ENCODE results near the gene MBD6.

The MBD6 gene

DNA sequence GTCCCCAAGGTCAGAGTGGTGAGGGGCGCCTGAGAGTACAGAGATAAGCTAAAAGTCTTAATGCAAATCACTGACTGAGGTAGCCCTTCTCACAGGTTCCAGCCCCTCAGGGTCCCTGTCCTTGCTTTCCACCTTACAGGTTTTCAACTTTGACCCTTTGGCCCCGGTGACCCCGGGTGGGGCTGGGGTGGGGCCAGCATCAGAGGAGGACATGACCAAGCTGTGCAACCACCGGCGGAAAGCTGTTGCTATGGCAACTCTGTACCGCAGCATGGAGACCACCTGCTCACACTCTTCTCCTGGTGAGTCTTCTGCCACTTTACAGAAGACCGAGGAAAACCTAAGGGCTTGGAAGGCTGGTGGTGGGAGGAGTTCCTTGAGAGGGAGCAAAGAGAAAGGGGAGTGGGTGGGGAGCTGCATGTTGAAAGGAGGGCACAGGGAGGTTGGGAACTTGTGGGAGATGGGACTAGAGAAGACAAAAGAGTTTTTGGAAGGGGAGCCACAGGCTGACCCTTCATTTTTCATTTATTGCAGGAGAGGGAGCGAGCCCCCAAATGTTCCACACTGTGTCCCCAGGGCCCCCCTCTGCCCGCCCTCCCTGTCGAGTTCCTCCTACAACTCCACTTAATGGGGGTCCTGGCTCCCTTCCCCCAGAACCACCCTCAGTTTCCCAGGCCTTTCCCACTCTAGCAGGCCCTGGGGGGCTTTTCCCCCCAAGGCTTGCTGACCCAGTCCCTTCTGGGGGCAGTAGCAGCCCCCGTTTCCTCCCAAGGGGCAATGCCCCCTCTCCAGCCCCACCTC, 2.4 kb downstream of the MBD6 start:
- TF ChIP-seq, protein P1, sequence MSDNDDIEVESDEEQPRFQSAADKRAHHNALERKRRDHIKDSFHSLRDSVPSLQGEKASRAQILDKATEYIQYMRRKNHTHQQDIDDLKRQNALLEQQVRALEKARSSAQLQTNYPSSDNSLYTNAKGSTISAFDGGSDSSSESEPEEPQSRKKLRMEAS (IDR thresholded peaks at IDR 0.05), result no peak
- TF ChIP-seq, protein P2, sequence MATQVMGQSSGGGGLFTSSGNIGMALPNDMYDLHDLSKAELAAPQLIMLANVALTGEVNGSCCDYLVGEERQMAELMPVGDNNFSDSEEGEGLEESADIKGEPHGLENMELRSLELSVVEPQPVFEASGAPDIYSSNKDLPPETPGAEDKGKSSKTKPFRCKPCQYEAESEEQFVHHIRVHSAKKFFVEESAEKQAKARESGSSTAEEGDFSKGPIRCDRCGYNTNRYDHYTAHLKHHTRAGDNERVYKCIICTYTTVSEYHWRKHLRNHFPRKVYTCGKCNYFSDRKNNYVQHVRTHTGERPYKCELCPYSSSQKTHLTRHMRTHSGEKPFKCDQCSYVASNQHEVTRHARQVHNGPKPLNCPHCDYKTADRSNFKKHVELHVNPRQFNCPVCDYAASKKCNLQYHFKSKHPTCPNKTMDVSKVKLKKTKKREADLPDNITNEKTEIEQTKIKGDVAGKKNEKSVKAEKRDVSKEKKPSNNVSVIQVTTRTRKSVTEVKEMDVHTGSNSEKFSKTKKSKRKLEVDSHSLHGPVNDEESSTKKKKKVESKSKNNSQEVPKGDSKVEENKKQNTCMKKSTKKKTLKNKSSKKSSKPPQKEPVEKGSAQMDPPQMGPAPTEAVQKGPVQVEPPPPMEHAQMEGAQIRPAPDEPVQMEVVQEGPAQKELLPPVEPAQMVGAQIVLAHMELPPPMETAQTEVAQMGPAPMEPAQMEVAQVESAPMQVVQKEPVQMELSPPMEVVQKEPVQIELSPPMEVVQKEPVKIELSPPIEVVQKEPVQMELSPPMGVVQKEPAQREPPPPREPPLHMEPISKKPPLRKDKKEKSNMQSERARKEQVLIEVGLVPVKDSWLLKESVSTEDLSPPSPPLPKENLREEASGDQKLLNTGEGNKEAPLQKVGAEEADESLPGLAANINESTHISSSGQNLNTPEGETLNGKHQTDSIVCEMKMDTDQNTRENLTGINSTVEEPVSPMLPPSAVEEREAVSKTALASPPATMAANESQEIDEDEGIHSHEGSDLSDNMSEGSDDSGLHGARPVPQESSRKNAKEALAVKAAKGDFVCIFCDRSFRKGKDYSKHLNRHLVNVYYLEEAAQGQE (IDR thresholded peaks at IDR 0.05; ENCODE audit: low read depth), result no peak
- TF ChIP-seq EGR1 (IDR thresholded peaks at IDR 0.05) (no peak), TEAD4 (IDR thresholded peaks at IDR 0.05) (no peak), ZBTB7A (IDR thresholded peaks at IDR 0.05; ENCODE audit: low read depth) (no peak), FOXM1 (IDR thresholded peaks at IDR 0.05; ENCODE audit: borderline replicate concordance, low read depth) (no peak), TAF1 (IDR thresholded peaks at IDR 0.05; ENCODE audit: low read depth) (no peak)

GRCh38 chr12:57525615-57526383, 3.2 kb downstream of the MBD6 start:
- TF ChIP-seq, protein P1 (IDR thresholded peaks at IDR 0.05), result no peak
- no peak for TF ChIP-seq TAF1 (IDR thresholded peaks at IDR 0.05; ENCODE audit: low read depth)
- TF ChIP-seq CEBPB (IDR thresholded peaks at IDR 0.05), result no peak
- TF ChIP-seq TCF12 (IDR thresholded peaks at IDR 0.05; ENCODE audit: low read depth), result no peak
- TF ChIP-seq CREB1 (IDR thresholded peaks at IDR 0.05; ENCODE audit: low read depth), result no peak
- no peak for TF ChIP-seq YY1 (IDR thresholded peaks at IDR 0.05; ENCODE audit: low read depth)
- no peak for TF ChIP-seq EP300 (IDR thresholded peaks at IDR 0.05; ENCODE audit: borderline replicate concordance)

- TF ChIP-seq TCF12 (IDR thresholded peaks at IDR 0.05; ENCODE audit: low read depth) (no peak), USF1 (IDR thresholded peaks at IDR 0.05) (no peak), TAF1 (IDR thresholded peaks at IDR 0.05; ENCODE audit: low read depth) (no peak), FOXM1 (IDR thresholded peaks at IDR 0.05; ENCODE audit: borderline replicate concordance, low read depth) (no peak), CREB1 (IDR thresholded peaks at IDR 0.05; ENCODE audit: low read depth) (no peak), YY1 (IDR thresholded peaks at IDR 0.05; ENCODE audit: low read depth) (no peak), TEAD4 (IDR thresholded peaks at IDR 0.05) (no peak), RAD21 (IDR thresholded peaks at IDR 0.05; ENCODE audit: low read depth) (no peak)
- TF ChIP-seq, protein P1 (IDR thresholded peaks at IDR 0.05), result no peak
- TF ChIP-seq, protein P2 (IDR thresholded peaks at IDR 0.05; ENCODE audit: low read depth), result no peak
Observed at GRCh38 chr12:57526477-57527126, 4.0 kb downstream of the MBD6 start.

GRCh38 chr12:57527184-57527583, 4.6 kb downstream of the MBD6 start:
- TF ChIP-seq TCF12 (IDR thresholded peaks at IDR 0.05; ENCODE audit: low read depth) (no peak), CREB1 (IDR thresholded peaks at IDR 0.05; ENCODE audit: low read depth) (no peak), RAD21 (IDR thresholded peaks at IDR 0.05; ENCODE audit: low read depth) (no peak), TAF1 (IDR thresholded peaks at IDR 0.05; ENCODE audit: low read depth) (no peak)

DNA sequence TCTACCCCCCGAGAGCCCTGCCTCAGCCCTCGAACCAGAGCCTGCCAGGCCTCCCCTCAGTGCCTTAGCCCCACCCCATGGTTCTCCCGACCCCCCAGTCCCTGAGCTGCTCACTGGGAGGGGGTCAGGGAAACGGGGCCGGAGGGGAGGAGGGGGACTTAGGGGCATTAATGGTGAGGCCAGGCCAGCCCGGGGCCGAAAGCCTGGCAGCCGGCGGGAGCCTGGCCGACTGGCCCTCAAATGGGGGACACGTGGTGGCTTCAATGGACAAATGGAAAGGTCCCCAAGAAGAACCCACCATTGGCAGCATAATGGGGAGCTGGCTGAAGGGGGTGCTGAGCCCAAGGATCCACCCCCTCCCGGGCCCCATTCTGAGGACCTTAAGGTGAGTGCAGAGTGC, 5.6 kb downstream of the MBD6 start:
- TF ChIP-seq RAD21 (IDR thresholded peaks at IDR 0.05; ENCODE audit: low read depth) (no peak), EP300 (IDR thresholded peaks at IDR 0.05; ENCODE audit: borderline replicate concordance) (no peak), CEBPB (IDR thresholded peaks at IDR 0.05) (no peak), ZBTB7A (IDR thresholded peaks at IDR 0.05; ENCODE audit: low read depth) (no peak), TAF1 (IDR thresholded peaks at IDR 0.05; ENCODE audit: low read depth) (no peak), TCF12 (IDR thresholded peaks at IDR 0.05; ENCODE audit: low read depth) (no peak), NFIC (IDR thresholded peaks at IDR 0.05) (no peak), YY1 (IDR thresholded peaks at IDR 0.05; ENCODE audit: low read depth) (no peak), EGR1 (IDR thresholded peaks at IDR 0.05) (no peak), TEAD4 (IDR thresholded peaks at IDR 0.05) (no peak), USF1 (IDR thresholded peaks at IDR 0.05) (no peak), CREB1 (IDR thresholded peaks at IDR 0.05; ENCODE audit: low read depth) (no peak), FOXM1 (IDR thresholded peaks at IDR 0.05; ENCODE audit: borderline replicate concordance, low read depth) (no peak)
- TF ChIP-seq, protein P2 (IDR thresholded peaks at IDR 0.05; ENCODE audit: low read depth), result no peak
- TF ChIP-seq, protein P1 (IDR thresholded peaks at IDR 0.05), result no peak
